Neural cell (in vitro differentiated cells): ENCODE data around the gene LCLAT1.

Source experiments
- CTCF ChIP-seq: fragments of 450-650 bp; IDR thresholded peaks from 2 replicates; pipeline ENCODE4 v1.5.1; 2014; ENCODE audit warnings: antibody characterized with exemption, mild to moderate bottlenecking, moderate library complexity; ENCODE audit not compliant: poor library complexity, severe bottlenecking
- EP300 ChIP-seq: fragments of 450-650 bp; conservative IDR thresholded peaks from 2 replicates; pipeline ENCODE4 v1.6.1; 2014; ENCODE audit warnings: antibody characterized with exemption, mild to moderate bottlenecking, moderate library complexity; ENCODE audit not compliant: poor library complexity, severe bottlenecking
- EZH2 ChIP-seq: fragments of 200-600, 300-800 bp; shearing (Covaris generic), sonication (generic); IDR thresholded peaks from 2 replicates; pipeline ENCODE4 v1.6.1; 2014; ENCODE audit warnings: antibody characterized with exemption, low read length, borderline replicate concordance, mild to moderate bottlenecking; ENCODE audit not compliant: insufficient read depth, poor library complexity, severe bottlenecking
- REST ChIP-seq: IDR thresholded peaks from 2 replicates; pipeline ENCODE4 v1.6.1; 2012; ENCODE audit warnings: borderline replicate concordance
- TAF1 ChIP-seq: IDR thresholded peaks from 2 replicates; pipeline ENCODE4 v1.6.1; 2012; ENCODE audit warnings: low read depth

- TF ChIP-seq EZH2, result no peak
- no peak for TF ChIP-seq EP300
- TF ChIP-seq TAF1, result no peak
- no peak for TF ChIP-seq CTCF
- TF ChIP-seq REST, result no peak
These were observed 75.4 kb downstream of the LCLAT1 start for GRCh38 chr2:30522421-30522820.
